ENCODE results near the gene USP54. TPM values are rescaled to one million over a fixed set of nuclear protein-coding genes. Genes with fewer than 3 reads are reported as not detected.

Gene USP54
- total and polyA plus RNA-seq, 2 donors (not counting 1 experiment from before 2014, with no cell fraction given), result 7.8 to 9.9 TPM

GRCh38 chr10:73503037-73503436 lies 88.1 kb downstream of the USP54 start:
- H3K4me3 ChIP-seq (replicated peaks in 1 of 4; ENCODE audit: control extremely low read depth in 1 of 4, insufficient read depth in 1 of 4, low read depth in 3 of 4, low read length in 4 of 4), result no peak overlapping the region
- no peaks in the 10 kb centered on the region for H3K79me2 ChIP-seq (ENCODE audit: control insufficient read depth, insufficient read depth, low read length)
- peaks cover 3% of the 10 kb centered on the region for H3K4me1 ChIP-seq (ENCODE audit: control insufficient read depth, extremely low read depth, insufficient read depth, low read length)
- peaks cover 3% of the 10 kb centered on the region for H3K36me3 ChIP-seq (ENCODE audit: control insufficient read depth, insufficient read depth, low read length)
- H3K9ac ChIP-seq (ENCODE audit: insufficient read depth, low read length), result no peak overlapping the region
- no peak for TF ChIP-seq EZH2 (IDR thresholded peaks at IDR 0.05; ENCODE audit: low read length, missing control alignments)
- no peak for TF ChIP-seq CTCF (conservative IDR thresholded peaks at IDR 0.05 in 1 of 2, IDR thresholded peaks at IDR 0.05 in 1 of 2; ENCODE audit: low read depth in 1 of 2, low read length in 2 of 2)
- H3K9me3 ChIP-seq (ENCODE audit: control insufficient read depth, insufficient read depth, low read depth, low read length), result no peaks in the 10 kb centered on the region
- H3K27me3 ChIP-seq (ENCODE audit: control insufficient read depth, insufficient read depth, low read length), result no peaks in the 10 kb centered on the region
- no peak overlapping the region for H3K4me2 ChIP-seq (ENCODE audit: extremely low read depth, insufficient read depth, low read length)
- no peak for DNase-seq (ENCODE audit: low read depth in 2 of 2)
- no peaks in the 10 kb centered on the region for H4K20me1 ChIP-seq (ENCODE audit: control insufficient read depth, extremely low read depth, insufficient read depth, low read length)
- H2AFZ ChIP-seq (ENCODE audit: low read length), result no peak overlapping the region
- H3K27ac ChIP-seq (ENCODE audit: insufficient read depth, low read length), result no peak overlapping the region

DNA sequence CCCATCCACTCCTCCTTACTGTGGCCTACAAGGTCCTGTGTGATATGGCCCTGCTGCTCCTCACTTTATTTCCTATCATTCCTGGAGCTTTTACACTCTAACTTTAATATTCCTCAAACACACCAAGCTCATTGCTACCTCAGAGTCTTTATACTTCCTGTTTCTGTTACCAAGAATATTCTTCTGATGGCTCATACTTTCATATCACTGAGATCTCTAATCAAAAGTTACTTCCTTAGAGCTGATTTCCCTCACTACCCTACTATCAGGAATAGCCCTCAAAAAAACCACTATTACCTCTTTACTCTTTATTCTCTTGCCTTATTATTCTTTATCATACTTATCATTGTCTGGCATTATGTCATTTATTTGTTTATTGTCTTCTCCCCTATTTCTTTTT lies 89.5 kb downstream of the USP54 start:
- no peak for DNase-seq (ENCODE audit: low read depth in 2 of 2)
- Histone ChIP-seq H3K27me3 (ENCODE audit: control insufficient read depth, insufficient read depth, low read length) (no peaks in the 10 kb centered on the region), H3K36me3 (ENCODE audit: control insufficient read depth, insufficient read depth, low read length) (peaks cover 3% of the 10 kb centered on the region), H3K4me2 (ENCODE audit: extremely low read depth, insufficient read depth, low read length) (no peak overlapping the region), H3K79me2 (ENCODE audit: control insufficient read depth, insufficient read depth, low read length) (peaks cover under 1% of the 10 kb centered on the region), H3K9me3 (ENCODE audit: control insufficient read depth, insufficient read depth, low read depth, low read length) (no peaks in the 10 kb centered on the region), H4K20me1 (ENCODE audit: control insufficient read depth, extremely low read depth, insufficient read depth, low read length) (no peaks in the 10 kb centered on the region), H2AFZ (ENCODE audit: low read length) (no peak overlapping the region), H3K27ac (ENCODE audit: insufficient read depth, low read length) (no peak overlapping the region), H3K4me3 (replicated peaks in 1 of 4; ENCODE audit: control extremely low read depth in 1 of 4, insufficient read depth in 1 of 4, low read depth in 3 of 4, low read length in 4 of 4) (no peak overlapping the region), H3K9ac (ENCODE audit: insufficient read depth, low read length) (no peak overlapping the region), H3K4me1 (ENCODE audit: control insufficient read depth, extremely low read depth, insufficient read depth, low read length) (peaks cover 6% of the 10 kb centered on the region)
- no peak for TF ChIP-seq EZH2 (IDR thresholded peaks at IDR 0.05; ENCODE audit: low read length, missing control alignments)
- no peak for TF ChIP-seq CTCF (conservative IDR thresholded peaks at IDR 0.05 in 1 of 2, IDR thresholded peaks at IDR 0.05 in 1 of 2; ENCODE audit: low read depth in 1 of 2, low read length in 2 of 2)

- no peak for TF ChIP-seq EZH2 (IDR thresholded peaks at IDR 0.05; ENCODE audit: low read length, missing control alignments)
- TF ChIP-seq CTCF (conservative IDR thresholded peaks at IDR 0.05 in 1 of 2, IDR thresholded peaks at IDR 0.05 in 1 of 2; ENCODE audit: low read depth in 1 of 2, low read length in 2 of 2), result no peak
- Histone ChIP-seq H3K4me2 (ENCODE audit: extremely low read depth, insufficient read depth, low read length) (no peak overlapping the region), H3K9me3 (ENCODE audit: control insufficient read depth, insufficient read depth, low read depth, low read length) (no peaks in the 10 kb centered on the region), H3K79me2 (ENCODE audit: control insufficient read depth, insufficient read depth, low read length) (peaks cover 30% of the 10 kb centered on the region), H3K4me1 (ENCODE audit: control insufficient read depth, extremely low read depth, insufficient read depth, low read length) (peaks cover 8% of the 10 kb centered on the region), H3K9ac (ENCODE audit: insufficient read depth, low read length) (no peak overlapping the region), H2AFZ (ENCODE audit: low read length) (no peak overlapping the region), H3K27me3 (ENCODE audit: control insufficient read depth, insufficient read depth, low read length) (no peaks in the 10 kb centered on the region), H4K20me1 (ENCODE audit: control insufficient read depth, extremely low read depth, insufficient read depth, low read length) (no peaks in the 10 kb centered on the region), H3K36me3 (ENCODE audit: control insufficient read depth, insufficient read depth, low read length) (no peaks in the 10 kb centered on the region), H3K4me3 (replicated peaks in 1 of 4; ENCODE audit: control extremely low read depth in 1 of 4, insufficient read depth in 1 of 4, low read depth in 3 of 4, low read length in 4 of 4) (no peak overlapping the region), H3K27ac (ENCODE audit: insufficient read depth, low read length) (no peak overlapping the region)
- DNase-seq (ENCODE audit: low read depth in 2 of 2), result no peak
Observed at GRCh38 chr10:73497623-73498022, 93.5 kb downstream of the USP54 start.
